Astrocyte of the spinal cord (primary cell): ENCODE results near the gene AARS2.
"Not testable (repeated sequence)": the region's sequence is repeated elsewhere in the genome, so short reads cannot be mapped to it uniquely, and the experiment has no call there.

Experiments
- DNase-seq: peaks from one replicate; pipeline ENCODE4 v3.0.0; 2011; ENCODE audit warnings: low read depth, low spot score
- H3K4me3 ChIP-seq: 2 replicates; pipeline ENCODE4 v1.5.1; 2011; ENCODE audit warnings: low read depth, mild to moderate bottlenecking, low read length, moderate library complexity
- in situ Hi-C: cut with HindIII; loops from 2 replicates; pipeline ENCODE4 v1.10.0; 2017; ENCODE audit warnings: low sequenced_read_pairs
- TF ChIP-seq, protein P1 (sequence below): IDR thresholded peaks from 2 replicates; pipeline ENCODE4 v1.5.1; 2012; ENCODE audit warnings: low read depth, mild to moderate bottlenecking, low read length, inconsistent platforms

AARS2 gene

DNA sequence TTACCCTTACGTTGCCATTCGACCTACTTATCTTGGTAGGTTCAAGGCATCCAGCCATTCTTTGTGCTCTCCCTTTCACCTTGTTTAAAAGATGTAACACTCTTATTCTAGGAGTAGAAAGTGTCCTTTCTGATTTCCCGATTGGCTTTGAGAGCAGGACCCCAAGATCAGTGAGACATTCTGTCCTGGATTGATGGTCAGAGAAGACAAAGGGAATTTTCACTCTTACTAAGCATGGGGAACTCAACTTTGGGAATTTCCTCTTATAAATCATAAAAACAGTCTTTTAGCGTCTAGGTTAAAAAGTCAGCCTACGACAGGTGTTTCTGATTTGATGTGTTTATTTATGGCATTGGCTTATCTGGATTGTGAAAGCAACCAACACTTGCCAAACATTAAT, 2.8 kb upstream of the AARS2 start:
- DNase-seq, result no peak
- H3K4me3 ChIP-seq, result no peak overlapping the region
- TF ChIP-seq, protein P1, sequence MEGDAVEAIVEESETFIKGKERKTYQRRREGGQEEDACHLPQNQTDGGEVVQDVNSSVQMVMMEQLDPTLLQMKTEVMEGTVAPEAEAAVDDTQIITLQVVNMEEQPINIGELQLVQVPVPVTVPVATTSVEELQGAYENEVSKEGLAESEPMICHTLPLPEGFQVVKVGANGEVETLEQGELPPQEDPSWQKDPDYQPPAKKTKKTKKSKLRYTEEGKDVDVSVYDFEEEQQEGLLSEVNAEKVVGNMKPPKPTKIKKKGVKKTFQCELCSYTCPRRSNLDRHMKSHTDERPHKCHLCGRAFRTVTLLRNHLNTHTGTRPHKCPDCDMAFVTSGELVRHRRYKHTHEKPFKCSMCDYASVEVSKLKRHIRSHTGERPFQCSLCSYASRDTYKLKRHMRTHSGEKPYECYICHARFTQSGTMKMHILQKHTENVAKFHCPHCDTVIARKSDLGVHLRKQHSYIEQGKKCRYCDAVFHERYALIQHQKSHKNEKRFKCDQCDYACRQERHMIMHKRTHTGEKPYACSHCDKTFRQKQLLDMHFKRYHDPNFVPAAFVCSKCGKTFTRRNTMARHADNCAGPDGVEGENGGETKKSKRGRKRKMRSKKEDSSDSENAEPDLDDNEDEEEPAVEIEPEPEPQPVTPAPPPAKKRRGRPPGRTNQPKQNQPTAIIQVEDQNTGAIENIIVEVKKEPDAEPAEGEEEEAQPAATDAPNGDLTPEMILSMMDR, result no peak
- in situ Hi-C loops, result no loop called here

DNA sequence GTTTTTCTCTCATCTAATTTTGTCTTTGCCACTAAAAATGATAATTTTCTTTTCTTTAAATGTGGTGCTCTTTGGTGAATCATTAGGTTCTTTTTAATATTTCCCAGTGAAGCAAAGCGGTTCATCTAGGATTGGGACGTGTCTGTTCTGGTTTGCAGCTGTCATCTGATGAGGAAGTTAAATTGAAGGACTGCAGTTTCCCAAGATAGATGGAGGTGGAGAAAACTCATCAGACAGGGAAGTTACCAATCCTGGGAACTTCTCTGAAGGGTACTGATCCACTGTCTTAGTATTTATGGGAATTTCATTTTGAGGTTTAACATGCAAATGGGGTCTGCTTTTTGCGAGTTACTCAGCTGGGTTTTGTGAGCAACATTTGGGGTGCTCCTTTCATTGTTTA, 2.4 kb upstream of the AARS2 start:
- H3K4me3 ChIP-seq, result no peak overlapping the region
- no peak for DNase-seq
- TF ChIP-seq, protein P1, result no peak
- in situ Hi-C loops, result no loop called here

DNA sequence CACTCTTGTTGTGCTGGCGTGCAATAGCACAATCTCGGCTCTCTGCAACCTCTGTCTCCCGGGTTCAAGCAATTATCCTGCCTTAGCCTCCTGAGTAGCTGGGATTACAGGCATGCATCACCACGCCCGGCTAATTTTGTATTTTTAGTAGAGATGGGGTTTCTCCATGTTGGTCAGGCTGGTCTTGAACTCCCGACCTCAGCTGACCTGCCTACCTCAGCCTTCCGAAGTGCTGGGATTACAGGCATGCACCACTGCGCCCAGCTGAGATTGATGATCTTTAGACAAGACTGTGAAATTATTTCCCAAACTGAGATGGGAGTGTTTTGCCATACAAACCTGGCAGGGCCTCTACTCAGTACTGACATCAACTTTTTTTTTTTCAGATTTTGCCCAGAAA, 1.5 kb upstream of the AARS2 start:
- H3K4me3 ChIP-seq, DNase-seq, in situ Hi-C loops: not testable (repeated sequence)

DNA sequence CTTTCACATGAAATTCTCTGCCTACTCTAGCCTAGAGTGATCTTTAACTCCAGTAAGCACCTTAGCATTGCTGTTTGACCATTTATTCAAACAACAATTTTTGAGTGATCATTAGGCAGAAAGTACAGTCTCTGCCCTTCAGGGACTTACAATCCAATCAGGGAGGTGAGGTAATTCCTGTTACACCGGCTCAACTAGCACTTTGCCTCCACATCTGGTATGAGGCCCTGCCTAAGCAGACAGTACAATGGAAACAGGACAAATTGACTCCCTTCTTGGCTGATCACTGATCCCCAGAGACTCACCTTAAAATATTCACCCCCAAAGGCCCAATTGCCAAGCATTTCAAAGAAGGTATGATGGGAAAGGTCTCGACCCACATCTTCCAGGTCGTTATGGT, 1.4 kb downstream of the AARS2 start:
- no peak overlapping the region for H3K4me3 ChIP-seq
- TF ChIP-seq, protein P1, result no peak
- in situ Hi-C loops, result no loop called here
- no peak for DNase-seq

DNA sequence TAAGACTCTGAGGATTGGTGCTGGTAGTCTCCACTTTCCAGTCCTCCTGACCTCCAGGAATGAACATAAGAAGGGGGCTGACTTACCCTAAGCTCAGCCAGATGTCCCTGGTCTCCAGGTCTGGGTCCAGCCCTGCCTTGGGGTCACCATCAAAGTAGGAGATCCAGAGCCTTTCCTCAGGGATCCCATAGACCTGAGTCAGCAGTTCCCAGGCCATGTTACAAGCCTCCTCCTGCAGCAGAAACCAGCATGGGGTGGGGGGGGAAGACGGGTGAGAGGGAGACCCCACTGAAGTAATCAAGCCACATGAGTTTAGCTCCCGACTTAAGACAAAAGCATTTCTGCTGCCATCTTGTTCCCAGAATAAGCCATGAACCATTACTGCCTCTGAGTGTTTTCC, 1.8 kb downstream of the AARS2 start:
- TF ChIP-seq, protein P1, result no peak

DNA sequence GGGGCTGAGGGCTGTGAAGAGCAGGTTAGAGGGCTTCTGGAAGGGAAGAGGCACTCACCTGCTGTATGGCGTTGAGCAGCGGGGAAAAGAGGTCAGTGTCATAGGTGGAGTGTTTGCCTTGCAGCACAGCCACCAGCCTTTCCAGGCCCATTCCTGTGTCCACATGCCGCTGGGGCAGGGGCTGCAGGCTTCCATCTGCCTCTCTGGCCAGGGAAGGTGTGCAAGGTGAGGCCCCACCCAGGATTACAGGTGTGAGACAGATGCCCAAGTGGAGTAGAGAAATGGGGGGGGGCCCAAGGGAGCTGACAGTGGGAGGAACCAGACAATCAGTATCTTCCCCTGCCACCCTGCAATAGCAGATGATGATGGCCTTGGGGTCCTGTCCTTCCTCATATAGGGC, 2.9 kb downstream of the AARS2 start:
- in situ Hi-C loops, result no loop called here
- DNase-seq, result no peak
- H3K4me3 ChIP-seq, result no peak overlapping the region
- TF ChIP-seq, protein P1, result no peak

More for the DNA sequence above, 1.8 kb downstream of the AARS2 start:
- H3K4me3 ChIP-seq, result no peak overlapping the region
- no peak for DNase-seq
- in situ Hi-C loops, result no loop called here

DNA sequence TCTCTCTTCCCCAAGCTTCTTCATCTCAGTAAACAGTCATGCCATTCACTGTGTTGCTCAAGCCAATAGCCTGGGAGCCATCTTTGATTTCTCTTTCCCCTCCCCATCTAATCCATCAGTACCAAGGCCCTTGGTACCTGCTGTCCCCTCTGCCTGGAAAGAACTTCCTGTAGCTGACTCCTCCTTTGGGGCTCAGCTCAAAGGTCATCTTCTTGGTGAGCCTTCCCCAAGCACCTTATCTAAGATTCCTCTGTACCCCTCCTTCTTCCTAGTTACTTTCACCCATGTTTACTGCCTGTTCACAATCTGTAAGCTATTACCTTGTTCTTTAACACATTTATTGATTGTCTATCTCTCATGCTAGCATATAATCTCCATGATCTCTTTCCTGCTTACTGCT, 3.5 kb downstream of the AARS2 start:
- in situ Hi-C loops, result no loop called here
- TF ChIP-seq, protein P1, result no peak

More for the DNA sequence above, 3.5 kb downstream of the AARS2 start:
- DNase-seq, result no peak
- H3K4me3 ChIP-seq, result no peak overlapping the region
